ENCODE measurements around the gene ARHGEF40.
A peak's percentile ranks its signal among the peaks of the same experiment; 100 is the strongest.

ARHGEF40 gene

DNA sequence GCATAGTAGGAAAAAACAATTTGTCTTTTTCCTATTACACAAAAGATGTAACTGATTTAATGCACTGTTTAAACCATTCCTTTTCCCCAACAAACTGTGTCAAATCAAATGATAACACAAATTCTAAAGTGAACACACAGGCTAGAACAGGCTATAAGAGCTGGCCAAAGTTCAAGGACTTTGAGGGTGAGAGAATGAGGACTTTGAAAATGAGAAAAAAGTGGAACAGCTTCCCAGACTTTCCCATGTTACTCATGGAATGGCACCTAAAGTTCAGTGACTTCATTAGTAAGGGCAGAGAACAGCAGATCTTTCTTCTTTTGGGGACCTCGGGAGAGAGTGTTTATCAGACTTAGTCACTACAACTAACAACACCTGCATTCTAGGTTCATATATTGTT is 53.3 kb downstream of the ARHGEF40 start:
- Histone ChIP-seq H3K36me3 (ENCODE audit: control insufficient read depth, low read length) (no peaks in the 10 kb centered on the region), H3K27ac (ENCODE audit: low read depth, low read length) (no peak overlapping the region), H3K79me2 (ENCODE audit: control insufficient read depth, low read length) (no peaks in the 10 kb centered on the region), H3F3A (ENCODE audit: control insufficient read depth, insufficient read depth) (no peaks in the 10 kb centered on the region), H3K4me1 (ENCODE audit: control insufficient read depth, low read length) (no peaks in the 10 kb centered on the region), H3K4me3 (ENCODE audit: low read length) (no peak overlapping the region), H4K20me1 (ENCODE audit: control insufficient read depth, insufficient read depth, low read depth, low read length) (no peaks in the 10 kb centered on the region), H3K27me3 (ENCODE audit: control insufficient read depth, low read length) (peaks cover 34% of the 10 kb centered on the region), H3K9me3 (ENCODE audit: control insufficient read depth, insufficient read depth, low read length) (no peaks in the 10 kb centered on the region), H3K9me2 (replicated peaks; ENCODE audit: control insufficient read depth, low read length) (no peaks in the 10 kb centered on the region), H3K4me2 (ENCODE audit: low read length) (no peak overlapping the region)
- TF ChIP-seq, protein P1, sequence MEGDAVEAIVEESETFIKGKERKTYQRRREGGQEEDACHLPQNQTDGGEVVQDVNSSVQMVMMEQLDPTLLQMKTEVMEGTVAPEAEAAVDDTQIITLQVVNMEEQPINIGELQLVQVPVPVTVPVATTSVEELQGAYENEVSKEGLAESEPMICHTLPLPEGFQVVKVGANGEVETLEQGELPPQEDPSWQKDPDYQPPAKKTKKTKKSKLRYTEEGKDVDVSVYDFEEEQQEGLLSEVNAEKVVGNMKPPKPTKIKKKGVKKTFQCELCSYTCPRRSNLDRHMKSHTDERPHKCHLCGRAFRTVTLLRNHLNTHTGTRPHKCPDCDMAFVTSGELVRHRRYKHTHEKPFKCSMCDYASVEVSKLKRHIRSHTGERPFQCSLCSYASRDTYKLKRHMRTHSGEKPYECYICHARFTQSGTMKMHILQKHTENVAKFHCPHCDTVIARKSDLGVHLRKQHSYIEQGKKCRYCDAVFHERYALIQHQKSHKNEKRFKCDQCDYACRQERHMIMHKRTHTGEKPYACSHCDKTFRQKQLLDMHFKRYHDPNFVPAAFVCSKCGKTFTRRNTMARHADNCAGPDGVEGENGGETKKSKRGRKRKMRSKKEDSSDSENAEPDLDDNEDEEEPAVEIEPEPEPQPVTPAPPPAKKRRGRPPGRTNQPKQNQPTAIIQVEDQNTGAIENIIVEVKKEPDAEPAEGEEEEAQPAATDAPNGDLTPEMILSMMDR (IDR thresholded peaks at IDR 0.05; ENCODE audit: low read depth, low read length, poor library complexity, severe bottlenecking): no peak
- no peak for TF ChIP-seq EZH2phosphoT487 (IDR thresholded peaks at IDR 0.05; ENCODE audit: borderline replicate concordance, low read length)

DNA sequence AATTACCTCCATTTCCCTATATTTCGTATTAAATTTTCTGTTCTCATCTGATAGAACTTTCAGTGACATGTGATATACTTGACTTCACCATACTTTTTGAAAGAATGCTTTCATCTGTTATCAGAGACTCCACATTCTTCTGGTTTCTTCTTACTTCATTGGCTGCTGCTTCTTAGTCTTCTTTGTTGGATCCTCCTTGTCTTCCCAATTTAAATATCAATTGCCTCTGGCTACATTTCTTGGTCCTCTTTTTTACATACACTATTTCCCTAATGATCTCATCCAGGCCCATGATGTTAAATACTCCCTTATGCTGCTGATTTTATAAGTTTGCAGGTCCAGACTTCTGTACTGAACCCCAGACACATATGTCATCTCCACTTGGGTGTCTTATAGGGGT is 63.8 kb downstream of the ARHGEF40 start:
- no peaks in the 10 kb centered on the region for H3F3A ChIP-seq (ENCODE audit: control insufficient read depth, insufficient read depth)
- H3K27me3 ChIP-seq (ENCODE audit: control insufficient read depth, low read length): peaks cover 10% of the 10 kb centered on the region
- H3K27ac ChIP-seq (ENCODE audit: low read depth, low read length): no peak overlapping the region
- no peak overlapping the region for H3K4me2 ChIP-seq (ENCODE audit: low read length)
- H3K9me2 ChIP-seq (replicated peaks; ENCODE audit: control insufficient read depth, low read length): no peaks in the 10 kb centered on the region
- TF ChIP-seq, protein P1 (IDR thresholded peaks at IDR 0.05; ENCODE audit: low read depth, low read length, poor library complexity, severe bottlenecking): no peak
- TF ChIP-seq EZH2phosphoT487 (IDR thresholded peaks at IDR 0.05; ENCODE audit: borderline replicate concordance, low read length): no peak
- H3K79me2 ChIP-seq (ENCODE audit: control insufficient read depth, low read length): no peaks in the 10 kb centered on the region
- H3K36me3 ChIP-seq (ENCODE audit: control insufficient read depth, low read length): no peaks in the 10 kb centered on the region
- no peaks in the 10 kb centered on the region for H3K4me1 ChIP-seq (ENCODE audit: control insufficient read depth, low read length)
- H3K9me3 ChIP-seq (ENCODE audit: control insufficient read depth, insufficient read depth, low read length): no peaks in the 10 kb centered on the region
- no peak overlapping the region for H3K4me3 ChIP-seq (ENCODE audit: low read length)
- no peaks in the 10 kb centered on the region for H4K20me1 ChIP-seq (ENCODE audit: control insufficient read depth, insufficient read depth, low read depth, low read length)

DNA sequence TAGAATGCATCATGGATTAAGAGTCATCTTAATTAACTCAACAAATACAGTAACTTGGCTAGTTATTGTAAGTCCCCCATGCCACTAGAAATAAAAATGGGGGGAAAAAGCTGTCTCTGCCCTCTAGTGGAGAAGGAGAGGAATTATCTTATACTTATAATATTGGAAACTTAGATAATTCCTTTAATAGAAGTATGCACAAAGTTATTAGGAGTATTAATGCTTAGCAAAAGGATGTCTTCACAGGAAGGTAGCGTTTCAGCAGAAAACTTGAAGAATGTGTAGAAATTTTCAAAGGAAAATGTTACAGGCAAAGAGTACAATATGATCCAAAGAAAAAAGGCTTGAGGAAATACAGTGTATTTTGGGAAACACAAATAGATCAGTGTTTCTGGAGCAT is 65.9 kb downstream of the ARHGEF40 start:
- Histone ChIP-seq H3K27me3 (ENCODE audit: control insufficient read depth, low read length) (peaks cover 10% of the 10 kb centered on the region), H3K79me2 (ENCODE audit: control insufficient read depth, low read length) (no peaks in the 10 kb centered on the region), H3K9me2 (replicated peaks; ENCODE audit: control insufficient read depth, low read length) (no peaks in the 10 kb centered on the region), H3K27ac (ENCODE audit: low read depth, low read length) (no peak overlapping the region), H3K4me3 (ENCODE audit: low read length) (no peak overlapping the region), H3K4me2 (ENCODE audit: low read length) (no peak overlapping the region), H3K36me3 (ENCODE audit: control insufficient read depth, low read length) (no peaks in the 10 kb centered on the region), H3F3A (ENCODE audit: control insufficient read depth, insufficient read depth) (no peaks in the 10 kb centered on the region), H3K4me1 (ENCODE audit: control insufficient read depth, low read length) (no peaks in the 10 kb centered on the region), H3K9me3 (ENCODE audit: control insufficient read depth, insufficient read depth, low read length) (no peaks in the 10 kb centered on the region), H4K20me1 (ENCODE audit: control insufficient read depth, insufficient read depth, low read depth, low read length) (no peaks in the 10 kb centered on the region)
- no peak for TF ChIP-seq EZH2phosphoT487 (IDR thresholded peaks at IDR 0.05; ENCODE audit: borderline replicate concordance, low read length)
- TF ChIP-seq, protein P1 (IDR thresholded peaks at IDR 0.05; ENCODE audit: low read depth, low read length, poor library complexity, severe bottlenecking): peak; percentile 69
